Neural cell (in vitro differentiated cells): ENCODE results near the gene PLA2G2D. TPM values are rescaled to one million over a fixed set of nuclear protein-coding genes. Genes with fewer than 3 reads are reported as not detected.

Experiments used
- H2AFZ ChIP-seq: fragments of 200-600, 300-800 bp; sonication (generic), shearing (Covaris generic); 2 replicates; pipeline ENCODE4 v1.6.0; 2014; ENCODE audit warnings: low read depth, mild to moderate bottlenecking, antibody characterized with exemption, low read length, moderate library complexity
- H3F3A ChIP-seq: fragments of 200-600 bp; shearing (Covaris generic); 2 replicates; pipeline ENCODE4 v1.6.1; 2016; ENCODE audit warnings: mild to moderate bottlenecking, moderate library complexity, mixed read lengths, antibody characterized with exemption, low read length; ENCODE audit not compliant: insufficient read depth, poor library complexity, severe bottlenecking
- H3K27ac ChIP-seq: fragments of 200-600, 300-800 bp; sonication (generic), shearing (Covaris generic); 2 replicates; pipeline ENCODE4 v1.5.1; 2014; ENCODE audit warnings: mild to moderate bottlenecking, low read length, moderate library complexity
- H3K27me3 ChIP-seq: fragments of 300-800, 200-600 bp; sonication (generic), shearing (Covaris generic); 2 replicates; pipeline ENCODE4 v1.6.0; 2014; ENCODE audit warnings: mild to moderate bottlenecking, low read depth, low read length, moderate library complexity; ENCODE audit not compliant: insufficient read depth
- H3K36me3 ChIP-seq: fragments of 300-800, 200-600 bp; sonication (generic), shearing (Covaris generic); 2 replicates; pipeline ENCODE4 v1.5.1; 2014; ENCODE audit warnings: mild to moderate bottlenecking, antibody characterized with exemption, low read length, moderate library complexity; ENCODE audit not compliant: insufficient read depth
- H3K4me2 ChIP-seq: fragments of 300-800, 200-600 bp; sonication (generic), shearing (Covaris generic); 2 replicates; pipeline ENCODE4 v1.6.0; 2014; ENCODE audit warnings: mild to moderate bottlenecking, low read length
- H3K4me3 ChIP-seq: fragments of 300-800, 200-600 bp; sonication (generic), shearing (Covaris generic); 2 replicates; pipeline ENCODE4 v1.5.1; 2014; ENCODE audit warnings: mild to moderate bottlenecking, low read length, moderate library complexity
- H3K79me2 ChIP-seq: fragments of 200-600 bp; shearing (Covaris generic); replicated peaks from 2 replicates; pipeline ENCODE4 v1.6.0; 2014; ENCODE audit warnings: mild to moderate bottlenecking, low read length, moderate library complexity; ENCODE audit not compliant: insufficient read depth
- H3K9ac ChIP-seq: fragments of 300-800, 200-600 bp; sonication (generic), shearing (Covaris generic); 2 replicates; pipeline ENCODE4 v1.6.1; 2016; ENCODE audit warnings: mild to moderate bottlenecking, low read length, mixed read lengths
- H3K9me2 ChIP-seq: fragments of 200-600 bp; shearing (Covaris generic); 2 replicates; pipeline ENCODE4 v1.6.1; 2016; ENCODE audit warnings: mild to moderate bottlenecking, low read length, mixed read lengths; ENCODE audit not compliant: insufficient read depth
- H3K9me3 ChIP-seq: fragments of 200-600, 300-800 bp; sonication (generic), shearing (Covaris generic); 2 replicates; pipeline ENCODE4 v1.6.1; 2016; ENCODE audit warnings: mild to moderate bottlenecking, mixed run types, low read length, moderate library complexity, mixed read lengths
- H4K20me1 ChIP-seq: fragments of 200-600 bp; shearing (Covaris generic); 2 replicates; pipeline ENCODE4 v1.6.1; 2016; ENCODE audit warnings: mild to moderate bottlenecking, mixed run types; ENCODE audit not compliant: insufficient read depth
- CTCF ChIP-seq: fragments of 450-650 bp; IDR thresholded peaks from 2 replicates; pipeline ENCODE4 v1.5.1; 2014; ENCODE audit warnings: antibody characterized with exemption, mild to moderate bottlenecking, moderate library complexity; ENCODE audit not compliant: poor library complexity, severe bottlenecking
- EP300 ChIP-seq: fragments of 450-650 bp; conservative IDR thresholded peaks from 2 replicates; pipeline ENCODE4 v1.6.1; 2014; ENCODE audit warnings: antibody characterized with exemption, mild to moderate bottlenecking, moderate library complexity; ENCODE audit not compliant: poor library complexity, severe bottlenecking
- EZH2 ChIP-seq: fragments of 200-600, 300-800 bp; shearing (Covaris generic), sonication (generic); IDR thresholded peaks from 2 replicates; pipeline ENCODE4 v1.6.1; 2014; ENCODE audit warnings: antibody characterized with exemption, low read length, borderline replicate concordance, mild to moderate bottlenecking; ENCODE audit not compliant: insufficient read depth, poor library complexity, severe bottlenecking
- MXI1 ChIP-seq: fragments of 450-650 bp; conservative IDR thresholded peaks from 2 replicates; pipeline ENCODE4 v1.6.1; 2014; ENCODE audit warnings: antibody characterized with exemption, mild to moderate bottlenecking; ENCODE audit not compliant: poor library complexity, severe bottlenecking
- POLR2AphosphoS5 ChIP-seq: IDR thresholded peaks from 2 replicates; pipeline ENCODE4 v1.6.1; 2012
- RAD21 ChIP-seq: fragments of 450-650 bp; conservative IDR thresholded peaks from 2 replicates; pipeline ENCODE4 v1.6.1; 2014; ENCODE audit warnings: antibody characterized with exemption, mild to moderate bottlenecking, moderate library complexity
- REST ChIP-seq: IDR thresholded peaks from 2 replicates; pipeline ENCODE4 v1.6.1; 2012; ENCODE audit warnings: borderline replicate concordance
- SMC3 ChIP-seq: fragments of 450-650 bp; conservative IDR thresholded peaks from 2 replicates; pipeline ENCODE4 v1.6.1; 2014; ENCODE audit warnings: antibody characterized with exemption, mild to moderate bottlenecking, moderate library complexity; ENCODE audit not compliant: poor library complexity
- TAF1 ChIP-seq: IDR thresholded peaks from 2 replicates; pipeline ENCODE4 v1.6.1; 2012; ENCODE audit warnings: low read depth
- polyA plus RNA-seq: library from polyadenylated mRNA; depleted of rRNA; stranded (reverse); fragments of >200 nt; gene quantifications from 2 replicates; pipeline ENCODE4 v1.2.3, GENCODE V29; 2014

Gene PLA2G2D
- polyA plus RNA-seq, 1 donor from 2014 or later, result not detected

GRCh38 chr1:20167126-20167525 lies 47.8 kb upstream of the PLA2G2D start:
- Histone ChIP-seq H3K4me3 (no peak overlapping the region), H3K9ac (no peak overlapping the region), H3K27ac (no peak overlapping the region), H3K27me3 (no peaks in the 10 kb centered on the region), H3K9me2 (no peaks in the 10 kb centered on the region), H3K9me3 (no peaks in the 10 kb centered on the region), H2AFZ (no peak overlapping the region), H4K20me1 (no peaks in the 10 kb centered on the region), H3K36me3 (no peaks in the 10 kb centered on the region), H3K79me2 (no peaks in the 10 kb centered on the region), H3K4me2 (no peak overlapping the region), H3F3A (no peaks in the 10 kb centered on the region)
- TF ChIP-seq EZH2 (no peak), MXI1 (no peak), EP300 (no peak), TAF1 (no peak), REST (no peak), SMC3 (no peak), POLR2AphosphoS5 (no peak), CTCF (no peak), RAD21 (no peak)

- Histone ChIP-seq H3K4me2 (no peak overlapping the region), H4K20me1 (no peaks in the 10 kb centered on the region), H3K79me2 (no peaks in the 10 kb centered on the region), H3K27me3 (no peaks in the 10 kb centered on the region), H3K36me3 (no peaks in the 10 kb centered on the region), H3K9ac (no peak overlapping the region), H3K9me2 (no peaks in the 10 kb centered on the region), H3F3A (no peaks in the 10 kb centered on the region), H3K4me3 (no peak overlapping the region), H2AFZ (no peak overlapping the region), H3K9me3 (no peaks in the 10 kb centered on the region), H3K27ac (no peak overlapping the region)
- no peak for TF ChIP-seq MXI1
- no peak for TF ChIP-seq CTCF
- TF ChIP-seq REST, result no peak
- TF ChIP-seq POLR2AphosphoS5, result no peak
- no peak for TF ChIP-seq EP300
- no peak for TF ChIP-seq EZH2
- no peak for TF ChIP-seq TAF1
- no peak for TF ChIP-seq SMC3
- TF ChIP-seq RAD21, result no peak
These were observed 46.7 kb upstream of the PLA2G2D start for GRCh38 chr1:20166051-20166450.
